Measurements from ENCODE around the gene ANKRD66.

The ANKRD66 gene

DNA sequence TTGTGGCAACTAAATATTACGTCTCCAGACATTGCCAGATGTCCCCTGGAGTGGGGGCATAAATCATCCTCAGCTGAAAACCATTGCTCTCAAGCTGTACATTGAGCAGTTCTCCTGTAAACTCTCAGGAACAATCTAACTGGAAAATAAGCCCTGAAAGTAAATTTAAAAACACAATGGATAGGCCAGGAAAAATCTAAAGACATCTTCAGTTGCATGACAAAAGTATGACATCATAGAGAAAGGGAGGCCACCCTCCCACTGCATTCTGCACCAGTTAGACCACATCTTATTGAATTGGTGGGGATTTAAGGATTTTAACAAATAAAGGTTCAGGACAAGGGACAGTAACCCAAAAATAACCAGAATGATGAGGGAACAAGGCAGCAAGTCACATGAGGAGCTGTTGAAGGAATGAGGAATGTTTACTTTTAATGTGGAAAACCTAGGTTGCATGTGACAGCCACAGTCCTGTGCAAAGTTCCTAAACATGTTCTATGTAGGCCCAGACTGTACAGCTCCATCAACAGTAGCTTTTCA lies 16.9 kb upstream of the ANKRD66 start:
- TF ChIP-seq, protein P1, sequence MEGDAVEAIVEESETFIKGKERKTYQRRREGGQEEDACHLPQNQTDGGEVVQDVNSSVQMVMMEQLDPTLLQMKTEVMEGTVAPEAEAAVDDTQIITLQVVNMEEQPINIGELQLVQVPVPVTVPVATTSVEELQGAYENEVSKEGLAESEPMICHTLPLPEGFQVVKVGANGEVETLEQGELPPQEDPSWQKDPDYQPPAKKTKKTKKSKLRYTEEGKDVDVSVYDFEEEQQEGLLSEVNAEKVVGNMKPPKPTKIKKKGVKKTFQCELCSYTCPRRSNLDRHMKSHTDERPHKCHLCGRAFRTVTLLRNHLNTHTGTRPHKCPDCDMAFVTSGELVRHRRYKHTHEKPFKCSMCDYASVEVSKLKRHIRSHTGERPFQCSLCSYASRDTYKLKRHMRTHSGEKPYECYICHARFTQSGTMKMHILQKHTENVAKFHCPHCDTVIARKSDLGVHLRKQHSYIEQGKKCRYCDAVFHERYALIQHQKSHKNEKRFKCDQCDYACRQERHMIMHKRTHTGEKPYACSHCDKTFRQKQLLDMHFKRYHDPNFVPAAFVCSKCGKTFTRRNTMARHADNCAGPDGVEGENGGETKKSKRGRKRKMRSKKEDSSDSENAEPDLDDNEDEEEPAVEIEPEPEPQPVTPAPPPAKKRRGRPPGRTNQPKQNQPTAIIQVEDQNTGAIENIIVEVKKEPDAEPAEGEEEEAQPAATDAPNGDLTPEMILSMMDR (conservative IDR thresholded peaks at IDR 0.05), result no peak
- TF ChIP-seq ZFX (IDR thresholded peaks at IDR 0.05), result no peak

DNA sequence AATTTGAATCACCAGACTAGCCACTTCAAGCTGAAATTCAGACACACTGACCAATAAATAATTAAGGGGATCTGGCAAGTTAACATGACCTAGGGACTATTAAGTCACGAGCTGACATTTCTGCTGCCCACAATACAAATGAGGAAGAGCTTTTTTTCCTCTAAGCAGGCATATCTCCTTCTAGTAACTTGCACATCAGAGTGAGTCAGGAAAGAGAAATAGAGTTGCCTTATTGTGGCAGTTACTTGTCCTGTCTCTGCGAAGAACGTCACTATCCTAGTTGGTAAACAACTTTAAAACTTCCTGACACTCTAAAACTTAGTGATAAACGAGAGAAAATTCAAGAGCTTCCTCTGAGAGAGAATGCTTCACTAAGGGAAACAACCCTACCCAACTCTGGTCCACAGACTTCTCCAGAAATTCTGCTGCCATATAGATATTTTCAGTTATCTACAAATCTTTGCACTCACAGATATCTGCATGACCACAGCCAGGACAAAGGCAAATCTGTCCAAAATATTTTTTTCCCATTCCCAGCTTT lies 15.7 kb upstream of the ANKRD66 start:
- TF ChIP-seq ZFX (IDR thresholded peaks at IDR 0.05), result no peak
- TF ChIP-seq, protein P1 (conservative IDR thresholded peaks at IDR 0.05), result no peak
- no peak overlapping the region for H3K27ac ChIP-seq

More for the DNA sequence above, 16.9 kb upstream of the ANKRD66 start:
- no peak overlapping the region for H3K27ac ChIP-seq

DNA sequence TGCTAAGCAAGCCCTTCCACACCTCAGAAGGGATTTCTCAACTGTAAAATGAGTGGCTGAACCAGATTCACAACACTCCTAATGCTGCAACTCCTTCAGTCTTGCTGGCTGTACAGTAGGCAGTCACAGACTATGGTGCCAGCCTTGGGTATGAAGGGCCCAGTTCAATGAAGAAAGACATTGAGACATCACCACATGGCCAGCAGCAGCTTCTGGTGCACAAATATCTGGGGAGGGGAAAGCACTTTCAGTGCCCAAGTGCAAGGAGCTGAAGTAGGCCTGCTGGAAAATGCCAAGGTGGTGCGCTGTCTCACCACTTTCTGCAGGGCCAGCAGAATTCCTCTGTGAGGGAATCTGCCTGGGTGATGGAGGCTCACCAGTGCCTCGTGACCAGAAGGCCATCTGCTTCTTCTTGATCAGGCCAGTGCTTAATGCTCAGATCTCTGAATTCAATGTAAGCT lies 13.4 kb upstream of the ANKRD66 start:
- no peak for TF ChIP-seq ZFX (IDR thresholded peaks at IDR 0.05)
- TF ChIP-seq, protein P1 (conservative IDR thresholded peaks at IDR 0.05), result no peak
- H3K27ac ChIP-seq, result no peak overlapping the region

- TF ChIP-seq ZFX (IDR thresholded peaks at IDR 0.05), result 0 out of 2 replicates have a peak, but pooled peaks have one; percentile 15
- TF ChIP-seq, protein P1 (conservative IDR thresholded peaks at IDR 0.05), result no peak; the same call in 1 of the 2 replicates
- H3K27ac ChIP-seq, result peak within 1 kb of the TSS; percentile 50
These were observed 11.6 kb upstream of the ANKRD66 start, which contains the start of gene PLA2G7 for GRCh38 chr6:46734867-46735719. PLA2G7 (minus strand) TSS chr6:46735375; CDS start chr6:46722891, 12,484 bp downstream.

DNA sequence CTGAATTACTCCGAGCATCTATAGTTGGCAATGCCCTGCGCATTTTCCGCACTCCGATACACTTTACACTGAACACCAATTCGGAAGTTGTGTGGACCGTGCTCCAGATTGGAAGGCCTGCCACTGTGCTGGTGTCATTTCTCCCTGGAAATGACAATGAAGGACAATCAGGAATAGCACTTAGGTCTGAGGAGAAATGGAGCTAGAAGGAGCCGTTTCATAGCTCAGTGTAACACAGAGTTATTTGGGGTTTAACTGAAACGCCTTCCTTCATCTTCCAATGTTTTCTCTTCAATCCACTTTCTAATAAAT lies 11.1 kb upstream of the ANKRD66 start:
- TF ChIP-seq, protein P1 (conservative IDR thresholded peaks at IDR 0.05), result no peak
- TF ChIP-seq ZFX (IDR thresholded peaks at IDR 0.05), result no peak
- peak overlapping the region; percentile 50 for H3K27ac ChIP-seq

DNA sequence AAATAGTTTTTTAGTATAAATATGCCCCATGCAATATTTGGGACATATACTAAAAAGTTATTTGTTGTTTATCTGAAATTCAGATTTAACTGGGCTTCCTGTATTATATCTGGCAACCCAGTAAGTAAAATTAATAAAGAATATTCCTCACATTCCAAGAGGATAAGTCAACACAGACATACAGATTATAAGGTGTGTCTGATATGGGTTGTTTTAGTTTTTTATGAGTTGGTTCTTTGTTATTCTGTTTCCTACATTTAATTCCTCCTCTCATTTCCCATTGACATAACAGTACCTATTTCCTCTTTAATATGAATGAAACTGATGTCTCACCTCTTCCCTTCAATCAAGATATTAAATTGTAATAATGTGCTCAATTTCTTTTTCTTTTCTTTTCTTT lies 9.8 kb upstream of the ANKRD66 start:
- H3K27ac ChIP-seq, result no peak overlapping the region
- TF ChIP-seq, protein P1 (conservative IDR thresholded peaks at IDR 0.05), result no peak
- no peak for TF ChIP-seq ZFX (IDR thresholded peaks at IDR 0.05)

DNA sequence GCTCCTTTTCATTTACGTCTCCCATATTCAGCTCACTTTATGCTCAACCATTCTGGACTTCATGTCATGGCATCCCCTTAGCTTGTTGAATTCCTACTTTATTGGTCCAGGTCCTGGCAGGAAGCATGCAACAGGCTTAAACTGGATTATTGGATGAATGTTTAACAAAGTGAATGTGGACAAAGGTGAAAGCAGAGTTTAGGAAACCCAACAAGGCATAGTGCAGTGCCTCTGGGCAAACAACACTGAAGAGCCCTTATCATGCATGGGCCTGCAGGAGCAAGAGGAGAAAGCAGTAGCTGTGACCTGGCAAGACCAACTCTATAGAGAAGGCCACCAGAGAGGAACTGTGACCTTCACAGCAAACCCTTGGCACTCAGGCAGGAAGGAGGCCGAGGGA lies 5.3 kb upstream of the ANKRD66 start:
- TF ChIP-seq, protein P1 (conservative IDR thresholded peaks at IDR 0.05), result no peak
- no peak for TF ChIP-seq ZFX (IDR thresholded peaks at IDR 0.05)

More for the DNA sequence above, 5.3 kb upstream of the ANKRD66 start:
- H3K27ac ChIP-seq, result no peak overlapping the region

Measured in C4-2B (cell line).